Measurements from ENCODE around the gene NCOA3.
"Not testable (repeated sequence)": the region's sequence is repeated elsewhere in the genome, so short reads cannot be mapped to it uniquely, and the experiment has no call there.

NCOA3 gene

GRCh38 chr20:47468290-47469050 lies 33.2 kb upstream of the NCOA3 start:
- no peak for DNase-seq (ENCODE audit: low spot score)

- no peak for DNase-seq (ENCODE audit: low spot score)
Observed at GRCh38 chr20:47475419-47476044, 26.2 kb upstream of the NCOA3 start.

- no peak for DNase-seq (ENCODE audit: low spot score)
Observed at GRCh38 chr20:47476452-47476851, 25.2 kb upstream of the NCOA3 start.

- no peak for DNase-seq (ENCODE audit: low spot score)
Observed at GRCh38 chr20:47479093-47479492, 22.6 kb upstream of the NCOA3 start.

- no peak for DNase-seq (ENCODE audit: low spot score)
Observed at GRCh38 chr20:47479506-47479905, 22.2 kb upstream of the NCOA3 start.

GRCh38 chr20:47480239-47480638 lies 21.4 kb upstream of the NCOA3 start:
- no peak for DNase-seq (ENCODE audit: low spot score)

GRCh38 chr20:47480705-47481104 lies 21.0 kb upstream of the NCOA3 start:
- DNase-seq (ENCODE audit: low spot score) = no peak

- no peak for DNase-seq (ENCODE audit: low spot score)
Observed at GRCh38 chr20:47481330-47482216, 20.1 kb upstream of the NCOA3 start.

GRCh38 chr20:47482705-47483104 lies 19.0 kb upstream of the NCOA3 start:
- DNase-seq (ENCODE audit: low spot score) = no peak

- DNase-seq (ENCODE audit: low spot score) = no peak
Observed at GRCh38 chr20:47484303-47484702, 17.4 kb upstream of the NCOA3 start.

- DNase-seq (ENCODE audit: low spot score) = no peak
Observed at GRCh38 chr20:47487175-47487917, 14.3 kb upstream of the NCOA3 start.

GRCh38 chr20:47489448-47489872 lies 12.2 kb upstream of the NCOA3 start:
- DNase-seq (ENCODE audit: low spot score) = no peak

GRCh38 chr20:47490795-47491194 lies 10.9 kb upstream of the NCOA3 start:
- no peak for DNase-seq (ENCODE audit: low spot score)

GRCh38 chr20:47492284-47492683 lies 9.4 kb upstream of the NCOA3 start:
- DNase-seq (ENCODE audit: low spot score) = no peak

GRCh38 chr20:47493175-47493962 lies 8.3 kb upstream of the NCOA3 start:
- DNase-seq (ENCODE audit: low spot score) = peak; percentile 71

- no peak for DNase-seq (ENCODE audit: low spot score)
Observed at GRCh38 chr20:47493963-47494293, 7.8 kb upstream of the NCOA3 start.

- DNase-seq (ENCODE audit: low spot score) = not testable (repeated sequence)
Observed at GRCh38 chr20:47494606-47495005, 7.1 kb upstream of the NCOA3 start.

GRCh38 chr20:47496118-47496517 lies 5.6 kb upstream of the NCOA3 start:
- no peak for DNase-seq (ENCODE audit: low spot score)

GRCh38 chr20:47498606-47499005 lies 3.1 kb upstream of the NCOA3 start:
- no peak for DNase-seq (ENCODE audit: low spot score)

GRCh38 chr20:47499053-47499452 lies 2.6 kb upstream of the NCOA3 start:
- DNase-seq (ENCODE audit: low spot score) = no peak

GRCh38 chr20:47500082-47500481 lies 1.6 kb upstream of the NCOA3 start:
- not testable (repeated sequence) for DNase-seq (ENCODE audit: low spot score)

All from AG08395 (cell line).